GM19043 (cell line): Measurements from ENCODE around the gene FOXP4.

Experiments
- ATAC-seq: cut with Tn5 transposase; IDR thresholded peaks from one replicate; pipeline ENCODE4 v1.9.1; 2021; ENCODE audit warnings: low read depth; ENCODE audit not compliant: unreplicated experiment

The FOXP4 gene

GRCh38 chr6:41641352-41641925, 95.3 kb downstream of the FOXP4 start:
- no peak for ATAC-seq

GRCh38 chr6:41642090-41642959, 96.1 kb downstream of the FOXP4 start:
- no peak for ATAC-seq

GRCh38 chr6:41642960-41643898, 97.0 kb downstream of the FOXP4 start:
- ATAC-seq, result no peak

GRCh38 chr6:41643899-41644269, 97.7 kb downstream of the FOXP4 start:
- no peak for ATAC-seq

GRCh38 chr6:41644297-41644879, 98.2 kb downstream of the FOXP4 start:
- ATAC-seq, result no peak

GRCh38 chr6:41645007-41645618, 98.9 kb downstream of the FOXP4 start:
- no peak for ATAC-seq

- ATAC-seq, result no peak
Measured at GRCh38 chr6:41646026-41646795, 100.0 kb downstream of the FOXP4 start.

- ATAC-seq, result no peak
Measured at GRCh38 chr6:41647061-41647511, 100.9 kb downstream of the FOXP4 start.

GRCh38 chr6:41648070-41648585, 101.9 kb downstream of the FOXP4 start:
- no peak for ATAC-seq

- ATAC-seq, result no peak
Measured at GRCh38 chr6:41648921-41649320, 102.7 kb downstream of the FOXP4 start.

- ATAC-seq, result no peak
Measured at GRCh38 chr6:41649596-41649995, 103.4 kb downstream of the FOXP4 start.

GRCh38 chr6:41650120-41650519, 103.9 kb downstream of the FOXP4 start:
- no peak for ATAC-seq

- no peak for ATAC-seq
Measured at GRCh38 chr6:41651246-41651961, 105.2 kb downstream of the FOXP4 start.
